Ishikawa (cell line): ENCODE results near the gene CEP85.

Source experiments
- CREB1 ChIP-seq: IDR thresholded peaks from 2 replicates; pipeline ENCODE4 v1.6.1; 2012; ENCODE audit warnings: low read depth
- EGR1 ChIP-seq: IDR thresholded peaks from 2 replicates; pipeline ENCODE4 v1.6.1; 2012
- EP300 ChIP-seq: IDR thresholded peaks from 2 replicates; pipeline ENCODE4 v1.6.1; 2012; ENCODE audit warnings: borderline replicate concordance
- MAX ChIP-seq: IDR thresholded peaks from 2 replicates; pipeline ENCODE4 v1.6.1; 2012
- NFIC ChIP-seq: IDR thresholded peaks from 2 replicates; pipeline ENCODE4 v1.6.1; 2012
- RAD21 ChIP-seq: IDR thresholded peaks from 2 replicates; pipeline ENCODE4 v1.6.1; 2012; ENCODE audit warnings: low read depth
- TAF1 ChIP-seq: IDR thresholded peaks from 2 replicates; pipeline ENCODE4 v1.6.1; 2012; ENCODE audit warnings: low read depth, mild to moderate bottlenecking
- TEAD4 ChIP-seq: IDR thresholded peaks from 2 replicates; pipeline ENCODE4 v1.6.1; 2012
- YY1 ChIP-seq: IDR thresholded peaks from 2 replicates; pipeline ENCODE4 v1.6.1; 2012; ENCODE audit warnings: low read depth
- ZBTB7A ChIP-seq: IDR thresholded peaks from 2 replicates; pipeline ENCODE4 v1.6.1; 2012; ENCODE audit warnings: low read depth

DNA sequence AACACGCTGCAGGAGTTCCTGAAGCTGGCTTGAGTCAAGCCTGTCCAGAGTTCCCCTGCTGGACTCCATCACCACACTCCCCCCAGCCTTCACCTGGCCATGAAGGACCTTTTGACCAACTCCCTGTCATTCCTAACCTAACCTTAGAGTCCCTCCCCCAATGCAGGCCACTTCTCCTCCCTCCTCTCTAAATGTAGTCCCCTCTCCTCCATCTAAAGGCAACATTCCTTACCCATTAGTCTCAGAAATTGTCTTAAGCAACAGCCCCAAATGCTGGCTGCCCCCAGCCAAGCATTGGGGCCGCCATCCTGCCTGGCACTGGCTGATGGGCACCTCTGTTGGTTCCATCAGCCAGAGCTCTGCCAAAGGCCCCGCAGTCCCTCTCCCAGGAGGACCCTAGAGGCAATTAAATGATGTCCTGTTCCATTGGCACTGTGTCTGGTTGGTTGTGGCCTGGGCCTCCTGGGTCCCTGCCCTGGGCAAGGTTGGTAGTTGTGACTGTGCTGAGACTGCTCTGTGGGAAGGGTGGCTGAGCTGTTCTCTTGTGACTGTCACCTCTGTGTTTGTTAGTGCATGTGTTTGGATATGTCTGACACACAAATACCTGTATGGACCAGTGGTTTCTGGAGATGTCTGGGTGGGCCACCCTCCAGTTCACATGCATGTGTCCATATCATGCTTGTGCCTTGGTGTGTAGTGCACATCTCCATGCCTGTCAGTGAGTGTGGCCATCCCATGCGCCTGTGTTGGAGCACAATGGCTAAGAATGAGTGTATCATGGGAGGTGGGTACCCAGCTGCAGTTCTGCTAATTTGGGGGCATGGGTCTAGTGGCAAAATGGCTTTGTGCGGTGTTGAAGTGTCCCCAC is 47.3 kb downstream of the CEP85 start:
- TF ChIP-seq RAD21 (no peak), TAF1 (no peak), YY1 (no peak), MAX (no peak), EGR1 (no peak), EP300 (no peak), ZBTB7A (no peak), TEAD4 (no peak), CREB1 (no peak), NFIC (no peak)
